HuH-7.5 (cell line): ENCODE results near the gene CDH13.

Experiments used
- DNase-seq: peaks from one replicate; pipeline ENCODE4 v3.0.0; 2011; ENCODE audit warnings: low spot score

Gene CDH13

DNA sequence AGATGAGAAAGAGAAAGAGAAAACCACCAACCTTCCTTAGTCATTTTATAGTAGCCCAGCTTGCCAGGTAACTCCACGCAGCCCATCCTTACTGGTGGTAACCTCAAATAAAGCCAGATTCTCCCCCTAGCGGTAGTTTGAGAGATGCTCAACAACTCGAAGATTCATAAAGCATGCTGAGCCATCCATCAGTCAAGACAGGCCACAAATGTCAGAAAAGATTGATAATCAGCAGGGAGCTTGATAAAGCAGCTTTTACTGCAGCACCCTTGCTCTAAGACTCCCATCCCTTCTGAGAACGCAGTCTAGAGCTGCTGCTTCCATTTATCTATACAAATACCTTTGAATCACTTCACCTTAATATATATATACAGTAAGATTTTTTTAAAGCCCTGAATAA lies 729.5 kb downstream of the CDH13 start:
- DNase-seq: peak; percentile 29

DNA sequence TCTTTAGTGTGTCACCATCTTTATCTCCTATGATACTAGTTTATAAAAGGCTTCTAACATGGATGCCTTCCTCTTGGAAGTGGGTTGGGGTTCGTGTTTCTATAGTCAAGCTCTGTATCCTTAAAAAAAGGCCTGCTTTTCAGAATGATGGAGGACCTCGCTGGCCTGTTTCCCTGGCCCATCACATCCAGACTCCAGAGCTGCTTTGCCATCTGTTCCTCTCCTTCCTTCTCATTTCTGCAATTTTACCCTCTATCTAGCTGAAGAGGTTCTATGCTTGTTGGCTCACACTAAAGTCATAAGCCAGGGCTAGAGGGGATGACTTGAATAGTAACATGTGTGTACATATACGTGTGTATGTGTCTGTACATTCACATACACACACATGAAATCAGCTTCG lies 730.2 kb downstream of the CDH13 start:
- no peak for DNase-seq

DNA sequence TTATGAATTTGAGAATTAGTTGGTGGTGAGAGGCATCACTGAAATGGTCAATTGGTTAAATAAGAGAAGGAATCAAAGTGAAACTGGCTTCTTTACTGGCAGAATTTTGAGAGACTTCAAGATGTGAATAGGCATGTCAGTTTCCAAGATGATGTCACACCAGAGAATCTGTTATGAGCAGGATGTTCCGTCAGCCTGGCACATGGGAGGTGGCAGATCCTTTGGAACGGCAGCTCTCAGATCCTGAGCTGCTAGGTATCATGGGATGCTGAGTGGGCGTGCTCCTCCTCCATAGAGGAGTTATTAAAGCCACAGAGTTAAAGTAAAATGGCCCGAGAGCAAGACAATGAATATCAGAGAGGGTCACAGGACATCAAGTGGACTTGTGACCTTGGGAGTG lies 736.8 kb downstream of the CDH13 start:
- DNase-seq: no peak

DNA sequence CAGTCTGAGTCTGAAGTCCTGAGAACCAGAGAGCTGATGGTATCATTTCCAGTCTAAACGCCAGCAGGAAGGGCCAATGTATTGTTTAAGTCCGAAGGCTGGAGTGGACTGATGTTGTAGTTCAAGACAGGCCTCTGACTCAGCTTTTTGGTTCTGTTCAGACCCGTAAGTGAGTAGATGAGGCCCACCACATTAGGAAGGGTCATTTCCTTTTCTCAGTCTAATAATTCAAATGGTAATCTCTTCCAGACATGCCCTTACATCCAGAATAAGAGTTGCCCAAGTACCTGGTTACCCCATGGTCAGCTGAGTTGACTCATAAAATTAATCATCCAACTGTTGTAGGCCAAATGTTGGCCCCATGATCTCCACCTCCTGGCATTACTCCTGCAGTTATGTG lies 738.4 kb downstream of the CDH13 start:
- no peak for DNase-seq

DNA sequence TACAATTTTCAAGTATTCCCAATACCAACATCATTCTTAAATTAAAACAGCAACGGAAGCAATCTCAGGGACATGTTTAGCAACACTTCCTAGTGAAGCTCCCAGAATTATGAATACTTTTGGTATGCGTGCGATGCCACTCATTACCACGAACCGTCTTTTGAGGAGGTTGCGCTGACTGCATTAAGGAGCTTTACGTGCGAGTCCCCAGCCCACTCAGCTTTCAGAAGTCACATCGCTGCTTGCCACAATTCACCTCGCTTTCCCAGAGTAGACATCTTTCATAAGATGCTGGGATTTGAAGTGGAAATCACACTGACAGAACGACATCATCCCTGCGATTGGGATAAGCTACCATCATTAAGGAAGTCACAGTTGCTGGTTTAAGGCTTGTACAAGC lies 739.5 kb downstream of the CDH13 start:
- DNase-seq: no peak

DNA sequence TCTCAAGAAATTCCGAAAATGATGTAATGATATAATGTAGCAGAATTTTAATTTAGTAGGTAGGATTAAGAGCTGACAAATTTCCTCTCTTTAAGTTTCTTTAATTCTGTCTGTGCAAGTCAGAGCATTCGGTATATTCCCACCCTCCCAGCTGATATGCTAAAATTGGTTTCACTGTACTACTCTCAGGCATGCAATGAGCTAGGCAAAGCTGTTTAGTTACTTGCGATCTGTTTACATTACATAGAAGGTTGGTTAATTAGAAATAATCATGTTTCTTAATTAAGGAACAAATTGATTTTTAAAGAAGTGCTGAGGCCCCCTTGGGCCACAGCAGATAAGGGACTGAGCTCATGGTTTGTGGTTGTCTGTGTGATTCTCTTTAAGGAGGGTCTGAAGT lies 748.2 kb downstream of the CDH13 start:
- DNase-seq: no peak

DNA sequence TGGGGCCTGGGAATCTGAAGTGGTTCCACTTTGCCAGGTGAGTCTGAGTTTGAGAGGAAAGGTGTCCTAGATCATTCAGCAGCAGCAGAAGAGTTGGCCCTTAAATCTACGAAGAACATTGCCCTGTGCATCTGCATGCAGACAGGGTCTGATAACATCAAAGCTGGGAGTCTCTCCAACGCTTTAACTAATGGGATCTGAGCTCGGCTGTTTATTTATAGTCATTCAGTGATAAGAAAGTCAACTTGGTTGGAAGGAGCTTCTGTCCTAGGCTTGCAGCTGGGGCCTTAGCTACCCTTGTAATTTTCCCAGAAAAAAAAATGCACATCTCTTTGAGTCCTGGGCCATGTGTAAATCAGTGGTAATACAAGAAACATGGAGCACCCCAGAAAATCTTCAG lies 763.0 kb downstream of the CDH13 start:
- no peak for DNase-seq

DNA sequence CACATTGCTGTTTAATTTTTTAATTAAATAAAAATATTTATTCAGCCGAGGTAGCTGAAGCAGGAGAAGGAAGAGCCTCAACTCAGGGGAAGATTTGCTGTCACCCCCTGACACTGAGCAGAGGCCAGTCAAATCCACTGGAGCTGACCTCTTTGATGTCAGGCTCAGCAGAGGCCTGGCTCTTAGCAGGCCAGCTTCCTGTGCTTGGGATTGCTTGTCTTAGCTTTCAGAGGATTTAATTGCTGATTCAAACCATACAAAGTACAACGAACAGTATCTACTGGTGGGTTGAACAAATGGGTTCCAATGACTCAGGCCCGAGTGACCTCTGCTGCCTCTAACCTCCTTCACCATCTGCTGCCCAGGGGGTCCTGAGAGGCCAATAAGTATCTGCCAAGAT lies 764.0 kb downstream of the CDH13 start:
- no peak for DNase-seq

DNA sequence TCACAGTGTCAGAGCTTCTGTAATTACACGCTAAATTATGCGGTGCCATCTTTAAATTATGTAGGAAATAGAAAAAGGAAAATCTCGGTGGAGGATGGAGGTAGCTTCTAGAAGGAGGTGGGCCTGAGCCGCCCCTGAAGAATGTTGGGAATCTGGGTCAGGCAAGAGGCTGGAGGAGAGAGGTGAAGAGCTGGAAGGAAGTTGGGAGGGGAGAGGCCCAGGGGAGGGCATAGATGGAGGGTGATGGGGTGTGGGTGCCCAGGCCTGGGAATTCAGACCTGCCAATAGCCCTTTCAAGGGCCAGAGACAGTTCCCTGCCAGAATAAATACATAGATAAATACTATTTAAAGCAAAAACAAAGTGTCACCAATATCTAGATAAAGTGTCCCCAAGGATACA lies 766.0 kb downstream of the CDH13 start:
- DNase-seq: no peak

DNA sequence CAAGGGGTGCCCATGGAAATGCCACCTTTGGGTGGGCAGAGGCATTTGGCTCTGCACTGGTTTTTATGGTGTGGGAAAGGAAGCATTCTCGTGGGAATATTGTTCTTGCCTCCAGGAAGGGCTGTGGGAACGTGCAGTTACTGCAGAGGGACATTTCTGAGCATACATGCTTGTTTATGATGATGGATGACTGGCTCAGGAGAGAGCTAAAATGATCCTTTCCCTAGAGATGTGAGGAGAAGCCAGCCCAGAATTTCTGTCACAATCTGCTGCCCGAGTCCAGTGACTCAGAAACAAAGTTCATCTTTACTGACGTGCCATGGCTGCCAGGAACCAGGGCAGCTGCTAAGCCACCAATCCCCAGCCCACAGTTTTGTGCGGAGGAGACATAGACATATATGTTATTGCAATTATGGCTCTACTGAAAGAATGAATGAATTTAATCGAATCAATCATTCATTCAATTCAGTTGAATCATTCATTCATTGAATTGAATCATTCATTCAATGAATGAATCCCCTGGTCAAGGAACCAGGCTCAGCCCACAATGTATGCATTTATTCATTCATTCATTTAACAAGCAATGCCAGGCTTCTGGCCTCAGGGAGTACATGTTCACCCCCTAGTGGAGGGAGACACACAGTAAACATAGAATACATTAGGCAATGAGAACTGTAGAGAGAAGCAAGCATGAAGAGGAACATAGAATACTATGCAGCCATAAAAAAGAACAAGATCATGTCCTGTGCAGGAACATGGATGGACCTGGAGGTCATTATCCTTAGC lies 766.6 kb downstream of the CDH13 start:
- DNase-seq: no peak

DNA sequence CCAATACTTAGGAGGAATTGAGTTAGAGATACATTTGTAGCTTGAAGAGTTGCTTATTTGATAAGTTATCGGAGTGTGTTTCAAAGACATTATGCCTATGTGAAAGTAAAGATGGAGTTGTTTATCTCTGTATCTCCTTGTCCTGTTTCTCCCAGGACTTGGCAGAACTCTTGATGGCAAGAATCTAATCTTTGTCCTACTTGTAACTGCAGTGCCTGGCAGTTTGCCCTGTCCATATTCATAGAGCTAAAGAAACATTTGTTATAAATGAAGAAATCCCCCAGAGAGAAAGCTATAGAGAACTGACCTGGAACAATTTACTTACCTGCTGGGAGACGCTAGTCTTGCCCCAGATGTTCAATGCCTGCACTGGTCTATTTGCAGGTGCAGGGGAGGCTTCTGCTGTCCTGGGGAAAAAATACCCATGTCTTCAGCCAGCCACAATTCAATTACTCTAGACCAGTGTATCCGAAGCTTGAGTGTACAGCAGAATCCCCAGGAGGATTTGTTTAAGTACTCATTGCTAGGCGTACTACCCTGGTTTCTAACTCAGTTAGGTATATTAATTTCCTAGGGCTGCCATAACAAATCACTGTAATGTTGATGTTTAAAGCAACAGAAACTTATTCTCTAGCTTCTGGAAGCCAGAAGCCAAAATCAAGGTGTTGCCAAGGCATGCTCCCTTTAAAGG lies 771.0 kb downstream of the CDH13 start:
- no peak for DNase-seq

DNA sequence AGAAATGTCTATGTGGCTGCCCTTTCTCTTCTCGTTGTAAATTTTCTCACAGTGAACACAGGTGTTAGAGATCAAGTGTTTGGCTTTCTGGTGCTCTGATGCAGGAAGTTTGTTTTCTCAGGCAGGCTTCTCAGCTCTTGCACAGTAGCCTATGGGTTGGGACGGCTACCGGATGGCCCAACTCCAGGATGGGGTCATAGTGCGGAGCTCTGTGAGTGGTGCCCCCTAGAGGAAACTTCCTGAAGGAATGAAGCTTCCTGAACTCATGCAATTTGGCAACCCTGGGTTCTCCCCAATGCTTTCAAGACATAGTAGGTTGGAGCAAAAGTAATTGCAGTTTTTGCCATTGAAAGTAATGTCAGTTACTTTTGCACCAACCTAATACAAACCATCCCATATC lies 773.5 kb downstream of the CDH13 start:
- no peak for DNase-seq

DNA sequence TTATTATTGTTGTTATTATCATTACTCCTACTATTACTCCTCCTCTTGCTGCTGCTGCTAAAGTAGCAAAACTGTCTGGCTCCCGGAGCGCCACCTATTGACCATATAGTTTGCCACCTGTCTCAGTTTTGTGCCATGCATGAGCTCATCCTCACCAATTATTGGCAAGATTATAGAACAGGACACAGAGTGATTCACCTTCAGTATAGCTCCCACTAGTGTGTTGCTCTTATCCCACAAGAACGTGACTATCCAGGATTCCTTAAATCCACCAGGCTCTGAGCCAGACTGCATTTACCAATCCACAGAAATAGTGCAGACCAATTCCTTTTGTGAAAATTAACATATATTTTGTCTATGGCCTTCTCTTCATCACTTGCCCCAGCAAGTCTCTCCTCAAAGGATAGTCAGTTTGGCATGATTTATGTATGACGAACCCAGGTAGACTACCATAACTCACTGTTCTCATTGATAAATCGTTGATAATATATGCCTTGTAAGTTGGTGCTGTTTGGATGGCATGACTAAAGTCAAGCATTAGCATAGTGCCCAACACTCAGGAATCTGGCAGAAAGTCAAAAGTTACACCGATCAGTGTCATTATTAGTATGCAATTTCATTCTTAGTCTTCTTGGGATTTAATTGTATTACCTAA lies 775.5 kb downstream of the CDH13 start:
- no peak for DNase-seq

DNA sequence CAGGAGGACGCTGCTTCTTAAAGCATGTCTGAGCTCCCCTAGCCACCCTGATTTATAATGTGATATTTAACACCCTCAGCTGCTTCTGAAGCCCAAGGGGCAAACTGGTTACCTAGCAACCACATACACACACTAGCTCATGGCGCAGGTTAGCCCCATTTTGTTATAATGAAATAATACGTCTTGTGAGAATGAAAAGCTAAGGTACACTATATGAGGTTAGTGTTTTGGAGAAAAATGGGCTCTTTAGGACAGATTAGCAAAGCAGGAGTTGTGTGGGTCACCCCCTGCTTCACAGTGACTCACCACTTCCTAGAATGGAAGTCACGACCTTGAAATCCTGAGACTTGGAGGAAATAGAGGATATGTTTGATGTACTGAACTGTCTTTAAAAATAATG lies 776.2 kb downstream of the CDH13 start:
- DNase-seq: no peak

DNA sequence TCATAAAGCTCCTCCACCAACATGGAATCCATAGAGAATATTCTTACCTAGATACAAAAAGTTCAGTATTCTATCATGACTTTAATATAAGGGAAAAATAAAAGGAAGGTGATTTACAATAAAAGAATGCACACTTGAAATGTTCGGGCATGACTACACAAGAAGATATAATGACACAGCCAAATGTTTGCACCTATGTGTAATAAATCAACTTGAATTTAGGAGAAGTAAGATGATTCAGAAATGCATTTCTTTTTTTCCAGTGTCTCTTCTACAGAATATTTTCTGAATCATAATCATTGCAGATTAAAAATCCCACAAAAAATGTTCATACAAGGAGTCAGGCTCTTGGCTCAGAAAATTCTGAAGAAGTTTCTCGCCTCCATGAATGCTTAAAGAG lies 777.0 kb downstream of the CDH13 start:
- DNase-seq: no peak

DNA sequence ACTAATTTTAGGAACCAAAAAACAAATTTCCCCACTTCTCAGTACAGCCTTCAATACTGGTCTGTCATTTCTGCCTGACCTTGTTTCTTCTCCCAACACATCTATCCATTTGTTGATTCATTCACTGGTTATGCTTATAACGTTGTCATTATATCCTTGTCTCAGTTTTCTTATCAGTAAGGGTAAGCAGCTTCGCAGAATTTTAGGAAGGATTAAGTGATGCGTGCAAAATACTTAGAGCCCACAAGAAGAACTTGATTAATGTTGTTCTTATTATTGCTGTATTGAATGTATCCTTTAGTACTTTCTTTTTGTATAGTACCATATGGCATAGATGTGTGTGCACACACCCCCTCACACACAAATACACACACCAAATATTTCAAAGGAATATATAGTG lies 777.5 kb downstream of the CDH13 start:
- no peak for DNase-seq

DNA sequence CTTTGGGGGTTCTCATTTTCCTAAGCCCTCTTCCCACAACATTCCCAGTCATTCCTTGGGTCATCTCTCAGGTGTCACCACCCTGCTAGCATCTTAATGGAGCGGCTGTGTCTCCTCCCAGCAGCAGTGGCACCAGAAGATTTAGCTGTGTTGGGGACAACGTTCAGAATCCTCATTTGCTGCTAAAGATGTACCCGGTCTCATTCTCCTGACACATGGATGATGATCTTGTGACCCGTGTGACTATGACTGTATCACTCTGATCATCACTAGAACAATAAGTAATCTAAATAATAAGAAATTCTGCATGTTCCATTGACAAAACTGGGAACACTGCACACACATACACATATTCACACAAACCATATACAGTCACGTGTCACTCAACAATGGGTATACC lies 781.2 kb downstream of the CDH13 start:
- no peak for DNase-seq

DNA sequence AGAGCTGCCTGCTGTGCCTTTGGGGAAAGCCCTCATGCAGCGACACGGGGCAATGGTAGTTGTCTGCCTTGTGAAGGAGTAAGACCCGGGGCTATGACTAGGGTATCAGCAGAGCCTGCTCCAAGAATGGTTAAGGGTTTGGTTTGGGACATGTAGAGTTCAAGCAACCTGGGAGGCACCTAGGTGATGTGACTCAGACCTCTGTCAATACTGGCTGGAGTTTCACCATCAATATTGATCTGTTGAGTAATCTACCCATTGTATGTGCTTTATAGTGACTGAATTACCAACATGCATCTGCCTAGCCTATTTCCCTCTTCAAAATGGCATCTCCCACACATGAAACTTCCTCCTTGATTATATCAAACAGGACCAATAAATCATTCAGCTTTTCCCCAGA lies 782.6 kb downstream of the CDH13 start:
- DNase-seq: no peak

DNA sequence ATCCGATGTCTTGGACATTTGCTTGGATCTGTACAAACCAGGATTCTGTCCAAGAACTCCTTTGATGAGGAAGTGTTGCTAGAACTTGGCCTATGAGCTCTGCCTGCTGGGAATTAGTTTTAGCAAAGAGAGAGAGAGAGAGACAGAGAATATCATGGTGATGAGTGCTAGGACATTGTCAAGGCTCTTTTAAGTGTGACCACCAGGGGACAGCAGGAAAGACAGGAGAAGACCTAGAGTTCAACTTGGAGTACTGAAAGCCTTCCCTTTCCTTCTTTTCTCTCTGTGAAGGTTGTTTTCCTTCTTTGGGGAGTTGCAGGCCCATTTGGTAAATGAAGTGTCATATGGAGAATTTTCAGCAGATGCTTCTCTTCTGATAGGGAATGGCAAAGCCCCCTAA lies 791.8 kb downstream of the CDH13 start:
- no peak for DNase-seq

DNA sequence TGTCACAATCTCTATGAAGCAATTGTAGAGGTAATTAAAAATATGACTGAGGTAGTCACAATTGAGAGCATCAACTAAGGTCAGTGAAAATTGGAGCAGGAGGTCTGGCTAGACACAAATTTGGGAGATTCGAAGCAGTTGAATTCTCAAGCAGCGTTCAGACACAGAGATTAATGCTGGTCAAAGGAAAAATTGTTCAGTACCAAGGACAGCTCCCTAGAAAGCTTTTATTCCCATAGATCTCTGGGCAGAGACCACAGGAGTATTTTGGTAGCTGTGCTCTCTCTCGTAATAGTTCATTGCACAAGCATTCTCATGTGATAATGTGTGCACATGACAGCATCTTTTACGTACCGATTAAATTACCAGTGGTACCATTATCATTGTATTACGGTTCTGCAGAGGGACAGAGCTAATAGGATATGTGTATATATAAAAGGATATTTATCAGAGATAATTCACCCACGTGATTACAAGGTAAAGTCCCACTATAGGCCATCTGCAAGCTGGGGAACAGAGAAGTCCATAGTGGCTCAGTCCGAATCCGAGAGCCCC lies 793.5 kb downstream of the CDH13 start:
- DNase-seq: no peak

DNA sequence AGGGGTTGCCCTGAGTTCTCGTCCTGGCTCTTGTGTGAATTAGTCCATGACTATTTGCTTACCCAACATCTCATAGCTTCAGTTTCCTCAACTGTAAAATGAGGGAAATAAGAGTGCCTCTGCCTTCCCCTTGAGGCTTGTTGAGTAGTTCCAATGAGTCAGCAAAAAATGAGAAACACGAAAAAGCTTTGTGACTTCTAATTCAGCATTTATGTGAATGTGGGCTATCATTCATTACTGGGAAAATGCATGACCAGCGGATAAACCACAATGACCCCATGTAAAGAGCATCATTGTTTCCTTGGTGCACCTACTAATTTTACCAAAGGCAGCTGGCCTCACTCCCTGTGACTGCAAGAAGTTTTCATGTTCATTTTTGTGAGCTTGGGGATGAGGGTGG lies 806.4 kb downstream of the CDH13 start:
- DNase-seq: no peak

DNA sequence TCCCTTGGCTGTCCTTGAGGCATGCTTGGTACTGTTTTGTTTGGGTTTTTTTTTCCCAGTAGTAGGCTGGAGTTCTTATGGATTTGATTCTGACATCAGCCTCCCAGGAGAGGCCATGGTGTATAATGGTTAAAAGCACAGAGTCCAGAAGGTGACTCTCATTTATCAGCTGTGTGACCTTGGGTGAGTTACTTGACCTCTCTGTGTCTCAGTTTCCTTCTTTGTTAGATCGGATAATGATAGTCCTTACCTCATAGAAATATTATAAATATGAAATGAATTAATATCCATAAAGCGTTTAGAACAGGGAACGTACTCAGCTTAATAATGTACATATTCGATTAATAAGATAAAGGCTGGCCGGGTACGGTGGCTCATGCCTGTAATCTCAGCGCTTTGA lies 810.3 kb downstream of the CDH13 start:
- DNase-seq: no peak

DNA sequence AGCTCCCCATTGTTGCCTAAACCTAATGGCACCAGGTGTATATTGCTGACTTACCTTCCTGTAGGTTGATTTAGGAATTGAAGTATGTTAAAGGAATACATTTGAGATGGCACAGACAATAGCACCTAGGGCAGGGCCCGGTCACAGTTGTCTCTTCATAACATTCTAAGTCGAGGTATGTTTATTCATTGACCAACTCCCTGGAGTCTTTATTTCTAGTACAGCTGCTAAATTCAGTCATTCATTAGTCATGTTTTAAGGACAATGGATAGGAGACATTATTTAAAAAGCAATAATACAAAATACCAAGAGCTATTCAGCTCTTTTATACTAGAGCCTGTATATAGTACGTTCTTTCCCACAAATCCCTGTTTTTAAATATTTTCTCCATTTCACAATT lies 811.6 kb downstream of the CDH13 start:
- no peak for DNase-seq
